Measurements from ENCODE around the gene SOX5. TPM values are rescaled to one million over a fixed set of nuclear protein-coding genes. Genes with fewer than 3 reads are reported as not detected.

SOX5 gene
- total RNA-seq, 1 experiment from 2014 or later: not detected

GRCh38 chr12:23775208-23775607 is 174.3 kb downstream of the SOX5 start:
- DNase-seq: no peak
- CTCF ChIA-PET: no interaction called here
- H3K27me3 Mint-ChIP-seq (ENCODE audit: unreplicated experiment): no peaks in the 10 kb centered on the region
- no peak overlapping the region for H3K4me3 Mint-ChIP-seq (ENCODE audit: low read depth, unreplicated experiment)
- intact Hi-C loops (cut with micrococcal nuclease; ENCODE audit: unreplicated experiment): no loop called here
- peaks cover 5% of the 10 kb centered on the region for H3K9me3 Mint-ChIP-seq (ENCODE audit: low read depth, unreplicated experiment)
- no peak overlapping the region for H3K27ac Mint-ChIP-seq (ENCODE audit: unreplicated experiment)
- no TSS peak for BruUV-seq (replicated peaks)
- no peaks in the 10 kb centered on the region for H3K4me1 Mint-ChIP-seq (ENCODE audit: low read depth, unreplicated experiment)
- TF ChIP-seq CTCF (IDR thresholded peaks at IDR 0.05; ENCODE audit: unreplicated experiment): no peak
- H3K36me3 Mint-ChIP-seq (ENCODE audit: insufficient read depth, unreplicated experiment): no peaks in the 10 kb centered on the region

- H3K27me3 Mint-ChIP-seq (ENCODE audit: unreplicated experiment): no peaks in the 10 kb centered on the region
- H3K9me3 Mint-ChIP-seq (ENCODE audit: low read depth, unreplicated experiment): peaks cover 1% of the 10 kb centered on the region
- CTCF ChIA-PET: no interaction called here
- H3K4me3 Mint-ChIP-seq (ENCODE audit: low read depth, unreplicated experiment): no peak overlapping the region
- no peak overlapping the region for H3K27ac Mint-ChIP-seq (ENCODE audit: unreplicated experiment)
- no TSS peak for BruUV-seq (replicated peaks)
- H3K36me3 Mint-ChIP-seq (ENCODE audit: insufficient read depth, unreplicated experiment): no peaks in the 10 kb centered on the region
- no peak for TF ChIP-seq CTCF (IDR thresholded peaks at IDR 0.05; ENCODE audit: unreplicated experiment)
- intact Hi-C loops (cut with micrococcal nuclease; ENCODE audit: unreplicated experiment): no loop called here
- DNase-seq: no peak
- H3K4me1 Mint-ChIP-seq (ENCODE audit: low read depth, unreplicated experiment): no peaks in the 10 kb centered on the region
Measured at GRCh38 chr12:23771240-23771949, 178.1 kb downstream of the SOX5 start.

GRCh38 chr12:23770202-23770938 is 179.1 kb downstream of the SOX5 start:
- no peaks in the 10 kb centered on the region for H3K4me1 Mint-ChIP-seq (ENCODE audit: low read depth, unreplicated experiment)
- H3K9me3 Mint-ChIP-seq (ENCODE audit: low read depth, unreplicated experiment): no peaks in the 10 kb centered on the region
- H3K27me3 Mint-ChIP-seq (ENCODE audit: unreplicated experiment): no peaks in the 10 kb centered on the region
- no peak for DNase-seq
- no TSS peak for BruUV-seq (replicated peaks)
- H3K27ac Mint-ChIP-seq (ENCODE audit: unreplicated experiment): no peak overlapping the region
- CTCF ChIA-PET: no interaction called here
- no peak overlapping the region for H3K4me3 Mint-ChIP-seq (ENCODE audit: low read depth, unreplicated experiment)
- TF ChIP-seq CTCF (IDR thresholded peaks at IDR 0.05; ENCODE audit: unreplicated experiment): no peak
- no peaks in the 10 kb centered on the region for H3K36me3 Mint-ChIP-seq (ENCODE audit: insufficient read depth, unreplicated experiment)
- intact Hi-C loops (cut with micrococcal nuclease; ENCODE audit: unreplicated experiment): no loop called here

GRCh38 chr12:23767834-23768233 is 181.6 kb downstream of the SOX5 start:
- no peak for DNase-seq
- Mint-ChIP-seq H3K4me1 (ENCODE audit: low read depth, unreplicated experiment) (no peaks in the 10 kb centered on the region), H3K9me3 (ENCODE audit: low read depth, unreplicated experiment) (no peaks in the 10 kb centered on the region), H3K27ac (ENCODE audit: unreplicated experiment) (no peak overlapping the region), H3K27me3 (ENCODE audit: unreplicated experiment) (no peaks in the 10 kb centered on the region), H3K36me3 (ENCODE audit: insufficient read depth, unreplicated experiment) (no peaks in the 10 kb centered on the region), H3K4me3 (ENCODE audit: low read depth, unreplicated experiment) (no peak overlapping the region)
- intact Hi-C loops (cut with micrococcal nuclease; ENCODE audit: unreplicated experiment): no loop called here
- CTCF ChIA-PET: no interaction called here
- BruUV-seq (replicated peaks): no TSS peak
- no peak for TF ChIP-seq CTCF (IDR thresholded peaks at IDR 0.05; ENCODE audit: unreplicated experiment)
